Activated CD8-positive, alpha-beta T cell treated with anti-CD3 and anti-CD28 coated beads, Interleukin-2, amount 10 ng/mL, durations not matched to agents 7 days and 5 days (primary cell): ENCODE results near the gene HDGF. TPM values are rescaled to one million over a fixed set of nuclear protein-coding genes. Genes with fewer than 3 reads are reported as not detected.
A peak's percentile ranks its signal among the peaks of the same experiment; 100 is the strongest.

ENCODE experiments used
- ATAC-seq: fragments of 150-1000 bp; cut with Tn5 transposase; one replicate; pipeline ENCODE4 v1.10.0; 2021; ENCODE audit warnings: moderate library complexity
- CTCF ChIA-PET: fragments of 350-600 bp; sonication (Branson Sonifier 250); formaldehyde crosslinking; loops from one replicate; lab custom pipeline; 2021; ENCODE audit warnings: antibody characterized with exemption; lab: Charles Lee
- POLR2A ChIA-PET: fragments of 350-600 bp; sonication (Branson Sonifier 250); formaldehyde crosslinking; loops from one replicate; lab custom pipeline; 2021; ENCODE audit warnings: antibody characterized with exemption; lab: Charles Lee
- DNase-seq: peaks from one replicate; pipeline ENCODE4 v3.0.0-alpha.2; 2020
- H3K27ac Mint-ChIP-seq: one replicate; pipeline ENCODE4 v1.8.0; 2021; ENCODE audit warnings: mild to moderate bottlenecking, mixed read lengths
- H3K27me3 Mint-ChIP-seq: one replicate; pipeline ENCODE4 v1.8.0; 2021; ENCODE audit warnings: low read depth, mixed read lengths
- H3K36me3 Mint-ChIP-seq: one replicate; pipeline ENCODE4 v1.8.0; 2021; ENCODE audit warnings: low read depth, mixed read lengths
- H3K4me1 Mint-ChIP-seq: one replicate; pipeline ENCODE4 v1.8.0; 2021; ENCODE audit warnings: low read depth, mixed read lengths
- H3K4me3 Mint-ChIP-seq: one replicate; pipeline ENCODE4 v1.8.0; 2021; ENCODE audit warnings: mild to moderate bottlenecking, mixed read lengths
- H3K9me3 Mint-ChIP-seq: one replicate; pipeline ENCODE4 v1.8.0; 2022; ENCODE audit warnings: mixed read lengths; ENCODE audit not compliant: insufficient read depth
- total RNA-seq, 2 experiments: library from RNA; stranded (reverse); gene quantifications; one replicate each; pipeline ENCODE4 v1.2.3, GENCODE V29; 2021

Gene HDGF
- total RNA-seq: 100 to 1,000 TPM; 261 to 264 TPM

GRCh38 chr1:156751451-156751756, at the start of gene HDGF:
Gene HDGF (minus strand): TSS chr1:156751675. CDS start chr1:156751429, 246 bp downstream.
- no peaks in the 10 kb centered on the region for H3K9me3 Mint-ChIP-seq
- no peaks in the 10 kb centered on the region for H3K27me3 Mint-ChIP-seq
- H3K27ac Mint-ChIP-seq: peak within 1 kb of the TSS; percentile 96
- ATAC-seq (no peak), DNase-seq (no peak)
- CTCF ChIA-PET: interaction anchor here (1.5 to 4.5 kb wide), 6 partner anchors 10 to 109 kb away, joined by 3 to 90 read pairs (median 8); partner anchors contain the start of genes ISG20L2, METTL25B, MRPL24 and NTRK1
- peaks cover 43% of the 10 kb centered on the region for H3K4me1 Mint-ChIP-seq
- POLR2A ChIA-PET: interaction anchor here (0.8 to 4.1 kb wide), 8 partner anchors 10 to 110 kb away, joined by 3 to 61 read pairs (median 5); partner anchors contain the start of genes ISG20L2, METTL25B, MRPL24 and PRCC
- peak within 1 kb of the TSS; percentile 96 for H3K4me3 Mint-ChIP-seq
- H3K36me3 Mint-ChIP-seq: peaks cover 35% of the 10 kb centered on the region

- ChIA-PET CTCF (interaction anchor here (0.7 to 14.1 kb wide), 23 partner anchors 8 to 164 kb away, joined by 3 to 304 read pairs (median 8); partner anchors contain the start of genes INSRR, ISG20L2, METTL25B and NTRK1), POLR2A (interaction anchor here (0.6 to 12.8 kb wide), 3 partner anchors 13 to 64 kb away, joined by 3 to 115 read pairs (median 5); partner anchors contain the start of genes INSRR and NTRK1)
- Mint-ChIP-seq H3K36me3 (peaks cover 56% of the 10 kb centered on the region), H3K27ac (no peak overlapping the region), H3K27me3 (no peaks in the 10 kb centered on the region), H3K4me3 (no peak overlapping the region), H3K9me3 (no peaks in the 10 kb centered on the region), H3K4me1 (peaks cover 24% of the 10 kb centered on the region)
- ATAC-seq: peak; percentile 76
- peak; percentile 81 for DNase-seq
These were observed 45.9 kb upstream of the HDGF start for GRCh38 chr1:156797212-156797871.

DNA sequence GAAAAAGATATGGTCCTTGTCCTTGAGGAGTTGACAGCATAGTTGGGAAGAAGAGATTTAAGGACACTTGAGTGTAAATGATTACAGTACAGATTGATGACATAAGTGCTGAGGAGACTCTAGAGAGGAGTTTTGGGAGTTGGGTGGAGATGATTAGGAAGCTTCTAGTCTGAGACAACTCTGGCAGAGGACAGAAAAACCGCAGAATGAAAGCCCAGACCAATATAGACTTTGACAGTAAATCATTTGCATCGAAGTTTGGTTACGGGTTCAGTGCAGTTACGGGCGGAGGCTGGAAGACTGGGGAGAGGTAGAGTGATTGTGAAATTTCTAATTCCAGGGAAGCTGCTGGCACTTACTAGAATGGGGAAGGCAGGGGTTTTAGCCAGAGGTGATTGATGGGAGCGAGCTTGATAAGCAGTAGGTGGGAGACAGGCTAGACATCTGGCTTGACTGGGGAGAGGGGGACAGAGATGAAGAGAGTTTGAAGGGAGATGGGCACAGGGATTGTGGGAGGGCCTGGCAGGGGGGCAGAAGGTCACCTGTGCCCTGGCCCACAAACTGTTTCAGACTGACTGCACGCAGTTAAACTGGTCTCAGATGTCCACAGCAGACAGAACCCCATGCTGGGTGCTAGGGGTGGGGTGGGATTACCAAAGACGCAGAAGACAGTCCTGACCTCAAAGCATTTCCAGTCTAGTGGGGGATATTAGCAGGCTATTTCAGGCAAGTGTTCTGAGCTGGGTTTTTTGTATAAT, 45.0 kb upstream of the HDGF start:
- Mint-ChIP-seq H3K27me3 (no peaks in the 10 kb centered on the region), H3K27ac (no peak overlapping the region), H3K4me1 (peaks cover 15% of the 10 kb centered on the region), H3K36me3 (peaks cover 60% of the 10 kb centered on the region), H3K4me3 (no peak overlapping the region), H3K9me3 (no peaks in the 10 kb centered on the region)
- no peak for ATAC-seq
- no peak for DNase-seq
- CTCF ChIA-PET: interaction anchor here (0.7 to 14.1 kb wide), 22 partner anchors 8 to 165 kb away, joined by 3 to 304 read pairs (median 4); partner anchors contain the start of genes INSRR, ISG20L2, METTL25B and MRPL24
- POLR2A ChIA-PET: interaction anchor here (12.8 kb wide), 1 partner anchor 65 kb away, joined by 115 read pairs; the partner anchor contains the start of genes INSRR and NTRK1

DNA sequence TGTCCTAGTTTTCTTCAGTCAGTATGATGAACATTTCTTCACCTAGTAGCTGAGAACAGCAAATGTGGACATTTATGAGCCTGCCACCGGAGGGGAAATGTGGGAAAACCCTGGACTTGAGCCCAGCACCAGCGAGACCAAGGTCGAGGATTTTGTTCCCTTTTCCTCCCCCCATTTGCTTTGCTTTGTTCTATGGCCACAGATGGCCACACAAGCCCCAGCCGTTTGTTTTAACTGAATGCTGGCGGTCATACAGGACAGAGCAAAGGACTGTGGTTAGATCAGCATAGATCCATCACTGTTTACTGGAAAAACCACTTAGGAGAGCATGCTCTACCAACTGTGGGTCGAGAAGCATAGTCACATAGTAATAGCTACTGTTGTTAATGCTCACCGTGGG, 44.3 kb upstream of the HDGF start:
- Mint-ChIP-seq H3K27ac (no peak overlapping the region), H3K4me1 (peaks cover 8% of the 10 kb centered on the region), H3K27me3 (no peaks in the 10 kb centered on the region), H3K36me3 (peaks cover 59% of the 10 kb centered on the region), H3K4me3 (no peak overlapping the region), H3K9me3 (no peaks in the 10 kb centered on the region)
- ChIA-PET POLR2A (interaction anchor here (1.0 to 12.8 kb wide), 2 partner anchors 21 to 65 kb away, joined by 3 to 115 read pairs; partner anchors contain the start of genes INSRR, NTRK1 and SH2D2A), CTCF (interaction anchor here (1.2 to 14.1 kb wide), 12 partner anchors 9 to 132 kb away, joined by 3 to 304 read pairs (median 9); partner anchors contain the start of genes INSRR, ISG20L2, METTL25B and MRPL24)
- no peak for DNase-seq
- ATAC-seq: no peak

GRCh38 chr1:156795374-156795733, 43.9 kb upstream of the HDGF start:
- H3K4me1 Mint-ChIP-seq: peaks cover 6% of the 10 kb centered on the region
- no peaks in the 10 kb centered on the region for H3K9me3 Mint-ChIP-seq
- H3K27me3 Mint-ChIP-seq: no peaks in the 10 kb centered on the region
- no peak for DNase-seq
- ChIA-PET CTCF (interaction anchor here (1.3 to 14.1 kb wide), 9 partner anchors 10 to 133 kb away, joined by 3 to 304 read pairs (median 12); partner anchors contain the start of genes INSRR, ISG20L2, METTL25B and MRPL24), POLR2A (interaction anchor here (1.0 kb wide), 1 partner anchor 21 kb away, joined by 3 read pairs; the partner anchor contains the start of gene SH2D2A)
- H3K36me3 Mint-ChIP-seq: peaks cover 56% of the 10 kb centered on the region
- H3K4me3 Mint-ChIP-seq: no peak overlapping the region
- ATAC-seq: no peak
- peak overlapping the region; percentile 5 for H3K27ac Mint-ChIP-seq

DNA sequence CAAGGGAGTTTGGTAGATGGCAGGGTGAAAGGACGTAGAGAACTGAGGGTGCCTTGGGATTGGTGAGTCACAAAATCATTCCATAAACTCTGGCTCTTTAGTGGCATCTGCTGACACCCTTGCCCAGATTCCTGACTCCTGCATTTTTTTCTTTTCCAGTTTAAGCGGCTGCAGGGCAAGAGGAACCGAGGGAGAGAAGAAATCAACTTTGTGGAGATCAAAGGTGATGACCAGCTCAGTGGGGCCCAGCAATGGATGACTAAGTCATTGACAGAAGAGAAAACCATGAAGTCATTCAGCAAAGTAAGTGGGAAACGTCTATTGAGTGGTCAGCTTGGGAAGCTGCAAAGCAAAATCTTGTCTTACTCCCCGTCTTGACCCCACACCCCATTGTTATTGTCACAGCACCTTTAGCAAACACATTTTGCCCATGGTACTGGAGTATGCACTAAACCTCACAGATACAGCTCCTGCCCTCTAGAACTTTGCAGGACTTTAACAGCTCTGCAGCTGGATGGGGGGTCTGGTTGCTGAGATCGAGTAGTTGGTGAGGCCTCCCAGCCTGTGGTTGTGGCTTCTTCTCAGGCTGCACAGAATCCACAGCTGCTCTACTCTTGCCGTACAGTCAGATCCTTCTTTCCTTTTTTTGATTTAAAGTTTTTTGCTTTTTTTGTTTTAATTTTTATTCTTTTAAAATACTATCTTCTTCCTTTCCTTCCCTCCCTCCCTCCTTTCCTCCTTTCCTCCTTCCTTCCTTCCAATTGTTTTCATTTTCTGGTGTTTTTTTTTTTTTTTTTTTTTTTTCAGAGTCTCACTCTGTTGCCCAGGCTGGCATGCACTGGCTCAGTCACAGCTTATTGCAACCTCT, 43.3 kb upstream of the HDGF start:
- ATAC-seq: no peak
- ChIA-PET POLR2A (interaction anchor here (1.0 kb wide), 1 partner anchor 22 kb away, joined by 3 read pairs; the partner anchor contains the start of gene SH2D2A), CTCF (interaction anchor here (1.3 to 14.1 kb wide), 5 partner anchors 43 to 133 kb away, joined by 5 to 304 read pairs (median 47); partner anchors contain the start of genes INSRR, ISG20L2, METTL25B and NTRK1)

GRCh38 chr1:156789621-156790318, 38.3 kb upstream of the HDGF start:
- DNase-seq (no peak), ATAC-seq (no peak)
- Mint-ChIP-seq H3K9me3 (no peaks in the 10 kb centered on the region), H3K36me3 (peaks cover 49% of the 10 kb centered on the region), H3K4me3 (no peak overlapping the region), H3K4me1 (peaks cover 15% of the 10 kb centered on the region), H3K27ac (no peak overlapping the region), H3K27me3 (no peaks in the 10 kb centered on the region)
- POLR2A ChIA-PET: interaction anchor here (0.7 kb wide), 1 partner anchor 17 kb away, joined by 3 read pairs; no protein-coding TSS in a partner anchor
- CTCF ChIA-PET: interaction anchor here (1.0 to 3.2 kb wide), 7 partner anchors 9 to 172 kb away, joined by 3 to 16 read pairs (median 6); partner anchors contain the start of gene NTRK1

More for the DNA sequence above, 43.3 kb upstream of the HDGF start:
- Mint-ChIP-seq H3K4me1 (peaks cover 6% of the 10 kb centered on the region), H3K27ac (peak overlapping the region; percentile 40), H3K9me3 (no peaks in the 10 kb centered on the region), H3K36me3 (peaks cover 57% of the 10 kb centered on the region), H3K27me3 (no peaks in the 10 kb centered on the region), H3K4me3 (no peak overlapping the region)
- no peak for DNase-seq

GRCh38 chr1:156788136-156788535, 36.7 kb upstream of the HDGF start:
- Mint-ChIP-seq H3K4me3 (no peak overlapping the region), H3K27me3 (no peaks in the 10 kb centered on the region), H3K27ac (no peak overlapping the region), H3K36me3 (peaks cover 47% of the 10 kb centered on the region), H3K4me1 (peaks cover 11% of the 10 kb centered on the region), H3K9me3 (no peaks in the 10 kb centered on the region)
- ChIA-PET POLR2A (no interaction called here), CTCF (interaction anchor here (1.0 to 2.5 kb wide), 5 partner anchors 10 to 82 kb away, joined by 3 to 7 read pairs (median 4); partner anchors contain the start of gene NTRK1)
- ATAC-seq (no peak), DNase-seq (no peak)

DNA sequence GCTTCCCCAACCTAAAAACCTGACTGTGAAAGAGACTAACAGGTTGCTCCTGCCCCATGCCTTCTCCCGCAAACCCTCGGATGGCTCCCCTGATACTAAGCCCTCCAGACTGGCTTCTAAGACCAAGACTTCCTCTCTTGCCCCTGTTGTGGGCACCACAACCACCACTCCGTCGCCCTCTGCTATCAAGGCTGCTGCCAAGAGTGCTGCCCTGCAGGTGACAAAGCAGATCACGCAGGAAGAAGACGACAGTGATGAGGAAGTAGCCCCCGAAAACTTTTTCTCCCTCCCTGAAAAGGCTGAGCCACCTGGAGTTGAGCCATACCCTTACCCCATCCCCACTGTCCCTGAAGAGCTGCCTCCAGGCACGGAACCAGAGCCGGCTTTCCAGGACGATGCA, 35.2 kb upstream of the HDGF start:
- no peaks in the 10 kb centered on the region for H3K27me3 Mint-ChIP-seq
- no peak overlapping the region for H3K4me3 Mint-ChIP-seq
- peaks cover 52% of the 10 kb centered on the region for H3K36me3 Mint-ChIP-seq
- peaks cover 18% of the 10 kb centered on the region for H3K4me1 Mint-ChIP-seq
- DNase-seq (no peak), ATAC-seq (no peak)
- H3K27ac Mint-ChIP-seq: peak overlapping the region; percentile 56
- POLR2A ChIA-PET: no interaction called here
- CTCF ChIA-PET: interaction anchor here (1.3 to 2.0 kb wide), 3 partner anchors 14 to 74 kb away, joined by 3 to 13 read pairs (median 7); partner anchors contain the start of genes INSRR and NTRK1
- H3K9me3 Mint-ChIP-seq: no peaks in the 10 kb centered on the region

- no peak for DNase-seq
- ChIA-PET POLR2A (no interaction called here), CTCF (interaction anchor here (1.2 to 1.3 kb wide), 3 partner anchors 44 to 104 kb away, joined by 3 read pairs; partner anchors contain the start of gene MRPL24)
- no peaks in the 10 kb centered on the region for H3K9me3 Mint-ChIP-seq
- H3K27ac Mint-ChIP-seq: peak overlapping the region; percentile 18
- no peak overlapping the region for H3K4me3 Mint-ChIP-seq
- no peaks in the 10 kb centered on the region for H3K27me3 Mint-ChIP-seq
- no peak for ATAC-seq
- peaks cover 24% of the 10 kb centered on the region for H3K4me1 Mint-ChIP-seq
- H3K36me3 Mint-ChIP-seq: peaks cover 53% of the 10 kb centered on the region
These were observed 34.0 kb upstream of the HDGF start for GRCh38 chr1:156785458-156785857.
